Femur (tissue), 1 donor: ENCODE results near the gene METAP1.
"Not testable (repeated sequence)": the region's sequence is repeated elsewhere in the genome, so short reads cannot be mapped to it uniquely, and the experiment has no call there.

Source experiments
- DNase-seq: peaks from one replicate; pipeline ENCODE4 v3.0.0-alpha.2; 2017

METAP1 gene

DNA sequence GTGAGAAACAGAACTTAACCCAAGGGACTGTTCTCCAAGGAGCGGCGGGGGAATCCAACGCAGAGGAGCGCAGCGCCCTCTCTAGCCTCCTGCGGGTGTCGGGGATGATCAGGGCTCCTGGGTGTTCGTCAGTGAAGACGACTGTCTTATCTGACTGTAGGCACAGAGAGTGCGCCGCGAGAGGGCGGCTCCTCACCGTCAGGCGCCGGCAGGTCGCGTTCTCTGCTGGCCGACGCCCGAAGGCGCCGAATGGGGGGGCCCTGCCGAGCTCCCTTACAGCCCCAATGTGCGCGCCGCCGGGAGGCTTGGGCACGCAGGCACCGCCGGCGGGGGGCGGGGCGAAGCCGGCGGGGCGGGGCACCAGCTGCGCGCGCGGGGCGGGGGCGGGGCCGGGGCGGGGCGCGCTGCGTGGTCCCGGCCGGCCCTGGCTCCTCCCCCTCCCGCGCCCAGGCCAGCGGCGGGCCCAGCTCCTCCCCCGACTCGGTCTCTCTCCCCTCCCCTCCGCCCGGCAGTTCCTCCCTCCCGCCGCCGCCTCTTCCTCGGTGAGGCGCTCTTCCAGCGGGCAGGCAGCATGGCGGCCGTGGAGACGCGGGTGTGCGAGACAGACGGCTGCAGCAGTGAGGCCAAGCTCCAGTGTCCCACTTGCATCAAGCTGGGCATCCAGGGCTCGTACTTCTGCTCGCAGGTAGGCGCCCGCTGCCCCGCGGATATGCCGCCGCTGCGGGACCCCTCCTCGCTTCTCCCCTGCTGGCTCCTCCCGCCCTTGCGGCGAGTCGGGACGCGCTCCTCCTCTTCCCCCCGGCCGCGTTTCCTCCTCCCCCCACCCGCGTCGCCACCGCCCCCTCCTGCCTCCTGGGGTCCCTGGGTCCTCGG, at the start of gene METAP1:
TSS of gene METAP1 (plus strand) at position 539 of the 873 bp plus-strand sequence. CDS start at position 572, 33 bp downstream.
- DNase-seq = peak; percentile 95

DNA sequence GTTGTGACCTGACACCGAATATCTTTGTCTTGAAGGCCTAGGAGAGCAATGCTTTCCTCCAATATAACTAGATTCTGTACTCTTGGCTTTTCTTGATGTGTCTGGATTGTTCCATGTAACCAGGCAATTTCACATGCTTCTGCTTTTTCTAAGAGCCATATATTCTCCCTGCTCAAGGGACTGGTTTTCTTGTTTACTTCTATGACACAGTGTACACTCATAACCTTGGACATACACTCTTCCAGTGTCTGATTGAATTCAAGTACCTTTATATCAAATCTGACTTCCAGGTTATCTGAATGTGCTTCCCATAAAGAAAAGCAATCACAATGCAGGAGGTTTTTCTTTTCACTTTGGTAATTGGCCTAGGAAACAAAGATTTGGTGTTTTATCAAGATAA, 49.2 kb upstream of the METAP1 start:
- no peak for DNase-seq

DNA sequence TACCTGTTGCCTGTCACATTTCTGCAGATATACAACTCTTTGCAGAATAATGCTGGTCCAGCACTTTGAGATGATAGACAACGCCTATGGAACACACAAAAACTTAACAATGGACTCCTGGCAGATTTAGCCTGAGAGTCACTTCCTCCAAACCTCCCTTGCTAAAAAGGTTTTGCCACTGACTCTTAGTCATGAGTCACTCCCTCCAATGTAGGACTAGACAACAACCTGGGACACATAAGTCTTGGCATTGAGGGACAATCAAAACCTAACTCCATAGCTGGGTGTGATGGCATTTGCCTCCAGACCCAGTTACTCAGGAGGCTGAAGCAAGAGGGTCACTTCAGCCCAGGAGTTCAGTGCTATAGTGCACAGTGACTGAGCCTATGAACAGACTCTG, 44.6 kb upstream of the METAP1 start:
- DNase-seq = no peak

- DNase-seq = no peak
Observed at GRCh38 chr4:98951710-98952109, 43.8 kb upstream of the METAP1 start.

DNA sequence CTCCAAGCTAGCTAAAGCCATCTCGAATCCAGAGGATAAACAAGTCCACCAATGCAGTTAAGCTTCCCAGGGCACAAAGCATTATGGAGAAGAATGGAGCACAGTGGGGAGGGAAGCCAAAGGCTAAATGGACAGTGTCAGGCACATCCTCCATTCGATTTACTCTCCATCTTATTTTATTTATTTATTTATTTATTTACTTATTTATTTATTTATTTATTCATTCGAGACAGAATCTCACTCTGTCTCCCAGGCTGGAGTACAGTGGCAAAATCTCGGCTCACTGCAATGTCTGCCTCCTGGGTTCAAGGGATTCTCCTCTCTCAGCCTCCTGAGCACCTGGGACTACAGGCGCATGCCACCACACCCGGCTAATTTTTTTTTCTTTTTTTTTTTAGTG, 40.3 kb upstream of the METAP1 start:
- no peak for DNase-seq

DNA sequence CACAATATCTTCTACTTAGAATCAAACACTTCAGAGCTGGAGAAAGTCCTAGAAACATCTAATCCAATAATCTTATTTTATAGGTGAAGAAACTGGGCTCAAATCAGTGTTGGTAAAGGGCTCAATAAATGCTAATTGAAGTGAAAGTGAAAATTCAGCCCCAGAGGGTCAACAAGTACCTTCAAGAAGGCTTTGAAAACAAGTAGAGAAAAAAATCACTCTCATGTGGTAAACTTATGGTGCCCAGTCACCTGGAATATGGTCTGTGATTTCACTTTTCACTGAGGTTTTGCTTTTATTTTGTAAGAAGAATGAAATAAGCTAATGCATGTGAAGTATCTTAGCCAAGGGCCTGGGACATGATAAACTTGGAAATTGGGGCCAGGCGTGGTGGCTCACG, 37.5 kb upstream of the METAP1 start:
- DNase-seq = no peak

GRCh38 chr4:98959411-98959810, 36.1 kb upstream of the METAP1 start:
- no peak for DNase-seq

GRCh38 chr4:98961770-98962169, 33.8 kb upstream of the METAP1 start:
- no peak for DNase-seq

DNA sequence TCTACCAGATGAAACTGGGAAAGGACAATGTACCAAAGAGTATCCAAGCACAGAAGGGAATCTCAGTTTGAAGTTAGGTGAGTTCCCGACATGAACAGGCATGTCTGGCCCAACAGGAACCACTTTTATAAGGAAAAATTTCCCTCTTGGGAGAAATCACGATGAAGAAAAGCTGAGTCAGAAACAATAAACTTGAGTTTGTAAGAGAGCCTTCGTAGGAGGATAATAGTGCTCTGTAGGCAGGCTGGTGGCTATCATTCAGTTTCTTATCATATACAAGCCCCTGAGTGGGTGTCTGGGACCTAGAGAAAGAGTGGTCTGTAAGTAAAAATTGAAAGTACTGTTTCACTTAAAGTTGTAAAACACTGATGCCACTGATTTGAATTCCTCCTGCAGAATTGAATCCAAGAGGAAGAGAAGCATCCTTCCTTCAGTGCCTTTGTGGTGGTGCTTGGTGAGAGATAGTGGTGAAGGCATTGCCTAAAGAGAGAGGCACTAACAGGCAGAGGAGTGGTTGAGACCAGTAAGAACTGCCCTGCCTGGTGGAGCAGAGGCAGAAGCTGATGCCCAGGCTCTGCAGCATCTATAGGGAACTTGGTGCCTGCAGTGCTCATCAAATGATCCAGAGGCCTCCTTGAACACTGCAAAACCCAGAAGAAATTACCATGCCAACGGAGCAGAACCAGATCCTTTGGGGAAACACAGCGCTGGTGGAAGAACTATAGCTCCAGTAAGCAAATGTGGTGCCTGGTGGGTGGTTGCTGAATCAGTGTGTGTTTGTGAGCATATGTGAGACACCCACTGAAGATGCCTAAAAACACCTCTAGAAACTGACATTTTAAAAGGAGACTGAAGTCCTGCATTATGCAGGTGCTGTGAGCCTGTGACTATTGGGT, 31.7 kb upstream of the METAP1 start:
- DNase-seq = no peak

GRCh38 chr4:98966926-98967325, 28.6 kb upstream of the METAP1 start:
- DNase-seq = no peak

DNA sequence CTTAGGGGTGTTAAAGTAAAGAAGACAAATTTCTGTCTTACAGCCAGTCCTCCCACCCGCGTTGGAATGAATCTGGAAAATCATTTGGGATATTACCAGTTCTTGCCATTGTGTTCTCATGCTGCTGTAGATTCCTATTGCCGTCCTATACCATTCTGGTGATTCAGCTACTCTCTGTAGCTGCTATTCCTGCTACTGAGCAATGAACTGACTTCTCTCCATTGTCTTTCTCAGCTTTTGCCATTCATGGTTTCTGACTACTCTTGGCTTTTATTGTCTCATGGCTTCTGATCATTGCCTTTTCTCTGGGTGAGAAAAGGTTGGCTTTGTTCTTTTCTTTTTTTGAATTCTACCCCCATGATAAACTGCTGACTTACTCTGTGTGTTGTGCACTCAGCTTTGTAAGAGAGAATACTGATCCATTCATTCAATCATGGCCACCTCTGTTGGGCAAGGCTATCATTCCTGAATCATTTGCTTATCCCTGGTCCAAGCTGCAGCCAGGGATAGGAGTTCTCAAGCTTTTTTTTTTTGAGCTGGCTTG, 27.7 kb upstream of the METAP1 start:
- no peak for DNase-seq

DNA sequence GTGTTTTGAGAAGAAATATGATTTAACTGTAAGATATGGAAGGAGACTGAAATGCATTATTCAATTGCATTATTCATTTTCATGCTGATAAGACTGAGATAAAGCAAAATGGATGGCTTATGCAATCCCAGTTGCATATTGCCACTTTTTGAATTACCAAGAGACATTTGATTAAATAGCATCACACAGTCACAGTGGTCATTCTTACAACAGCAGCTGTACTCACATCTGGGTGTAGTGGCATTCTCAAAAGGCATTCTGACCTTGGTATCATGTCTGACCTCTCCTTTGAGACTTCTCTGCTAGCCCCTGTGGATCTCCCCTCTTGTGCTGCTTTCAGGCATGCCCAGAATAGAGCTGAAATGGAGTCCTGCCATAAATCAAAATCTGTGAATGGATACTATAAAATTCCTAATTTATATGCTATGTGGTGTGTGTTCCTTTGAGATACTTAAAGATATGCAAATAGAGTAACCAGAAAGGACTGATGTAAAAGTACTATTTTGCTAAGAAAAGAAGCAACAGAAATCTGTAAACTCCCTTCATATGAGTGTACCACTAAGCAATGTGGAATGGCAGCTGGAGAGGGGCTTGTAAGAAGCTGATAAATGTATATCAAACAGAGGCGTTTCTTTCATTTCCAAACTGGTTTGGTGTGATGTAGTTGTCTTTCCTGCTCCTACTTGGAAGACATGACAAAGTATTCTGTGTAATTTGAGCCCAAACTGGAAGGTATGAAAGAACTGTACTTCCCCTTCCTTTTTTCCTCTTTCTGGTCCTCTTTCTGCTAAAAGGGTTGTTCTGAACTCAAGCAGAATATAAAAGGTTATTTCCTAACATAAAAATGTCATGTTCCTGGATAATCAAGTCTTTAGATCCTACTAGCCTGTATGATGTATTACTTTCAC, 25.4 kb upstream of the METAP1 start:
- no peak for DNase-seq

GRCh38 chr4:98976716-98977115, 18.8 kb upstream of the METAP1 start:
- DNase-seq = no peak

DNA sequence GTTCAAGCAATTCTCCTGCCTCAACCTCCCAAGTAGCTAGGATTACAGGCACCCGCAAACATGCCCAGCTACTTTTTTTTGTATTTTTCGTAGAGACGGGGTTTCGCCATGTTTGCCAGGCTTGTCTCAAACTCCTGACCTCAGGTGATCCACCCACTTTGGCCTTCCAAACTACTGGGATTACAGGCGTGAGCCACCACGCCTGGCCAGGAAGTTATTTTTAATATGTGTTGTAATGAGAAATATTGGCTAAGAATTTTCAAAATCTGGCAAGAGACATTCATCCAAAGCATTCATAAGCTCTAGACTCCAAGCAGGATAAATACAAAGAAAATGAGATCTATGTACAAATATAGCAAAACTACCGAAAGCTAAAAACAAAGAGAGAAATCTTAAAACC, 18.0 kb upstream of the METAP1 start:
- no peak for DNase-seq

DNA sequence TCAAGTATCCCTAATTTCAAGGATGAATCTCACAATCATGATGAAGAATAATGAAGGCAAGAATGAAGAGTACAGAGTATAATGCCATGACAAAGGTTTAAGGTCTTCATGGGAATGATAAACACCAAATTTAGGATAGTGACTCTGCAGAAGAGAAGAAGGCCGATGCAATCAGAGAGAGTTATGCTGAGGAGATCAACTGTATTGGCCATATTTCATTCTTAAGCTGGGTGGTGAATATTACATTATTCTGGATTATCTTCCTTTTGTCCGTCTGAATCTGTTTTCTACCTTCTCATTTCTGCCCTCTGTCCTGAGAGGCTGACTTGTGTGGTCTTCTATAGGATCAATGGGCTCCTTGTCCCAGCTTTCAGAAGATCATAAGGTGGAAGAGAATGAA, 7.8 kb upstream of the METAP1 start:
- no peak for DNase-seq

DNA sequence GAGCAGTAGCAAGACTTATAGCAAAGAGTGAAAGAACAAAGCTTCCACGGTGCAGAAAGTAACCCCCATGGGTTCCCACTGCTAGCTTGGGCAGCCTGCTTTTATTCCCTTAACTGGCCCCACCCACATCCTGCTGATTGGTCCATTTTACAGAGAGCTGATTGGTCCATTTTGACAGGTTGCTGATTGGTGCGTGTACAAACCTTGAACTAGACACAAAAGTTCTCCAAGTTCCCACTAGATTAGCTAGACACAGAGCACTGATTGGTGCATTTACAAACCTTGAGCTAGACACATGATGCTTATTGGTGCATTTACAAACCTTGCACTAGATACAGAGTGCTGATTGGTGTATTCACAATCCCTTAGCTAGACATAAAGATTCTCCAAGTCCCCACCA, 2.7 kb upstream of the METAP1 start:
- not testable (repeated sequence) for DNase-seq

GRCh38 chr4:98993419-98994071, 2.0 kb upstream of the METAP1 start:
- DNase-seq = no peak

GRCh38 chr4:98994474-98995182, 893 bp upstream of the METAP1 start:
- no peak for DNase-seq

GRCh38 chr4:98996056-98996764, 689 bp downstream of the METAP1 start:
- DNase-seq = peak; percentile 27

DNA sequence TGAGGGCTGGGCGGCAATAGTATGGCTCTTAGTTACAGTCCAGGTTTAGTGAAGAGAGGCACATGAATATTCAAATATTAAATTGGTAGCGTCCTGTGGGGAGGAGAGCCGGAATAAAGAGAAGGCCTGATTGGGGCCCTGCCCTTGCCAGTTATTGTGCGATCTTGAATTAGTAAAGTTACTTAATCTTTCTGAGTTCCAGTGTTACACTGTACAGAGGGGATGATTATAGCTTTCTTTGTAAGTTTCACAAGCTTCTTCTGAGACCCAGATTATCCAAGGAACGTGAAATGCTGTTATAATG, 1.2 kb downstream of the METAP1 start:
- DNase-seq = no peak

DNA sequence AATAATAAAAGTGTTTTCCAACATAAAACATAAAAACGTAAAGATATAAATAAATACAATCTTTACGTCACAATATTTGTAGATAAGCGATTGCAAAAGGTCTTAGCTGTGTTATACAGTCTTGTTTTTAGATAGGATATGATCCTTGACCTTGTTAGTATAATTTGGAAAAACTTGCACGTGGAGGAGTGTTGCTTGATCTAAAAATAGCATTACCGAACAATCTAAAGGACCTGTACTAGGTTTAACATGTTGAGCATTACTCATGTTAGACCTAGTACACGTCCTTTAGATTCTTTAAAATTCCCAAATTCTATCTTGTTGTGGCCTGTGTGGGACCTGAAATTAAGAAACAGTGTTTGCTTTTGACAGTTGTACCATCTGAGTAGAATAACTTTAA, 1.6 kb downstream of the METAP1 start:
- DNase-seq = no peak
